Measurements from ENCODE around the gene C2CD5. TPM values are rescaled to one million over a fixed set of nuclear protein-coding genes. Genes with fewer than 3 reads are reported as not detected.

Gene C2CD5
- total and polyA plus RNA-seq, 8 donors = 34.4 to 98.3 (median 75.6) TPM

DNA sequence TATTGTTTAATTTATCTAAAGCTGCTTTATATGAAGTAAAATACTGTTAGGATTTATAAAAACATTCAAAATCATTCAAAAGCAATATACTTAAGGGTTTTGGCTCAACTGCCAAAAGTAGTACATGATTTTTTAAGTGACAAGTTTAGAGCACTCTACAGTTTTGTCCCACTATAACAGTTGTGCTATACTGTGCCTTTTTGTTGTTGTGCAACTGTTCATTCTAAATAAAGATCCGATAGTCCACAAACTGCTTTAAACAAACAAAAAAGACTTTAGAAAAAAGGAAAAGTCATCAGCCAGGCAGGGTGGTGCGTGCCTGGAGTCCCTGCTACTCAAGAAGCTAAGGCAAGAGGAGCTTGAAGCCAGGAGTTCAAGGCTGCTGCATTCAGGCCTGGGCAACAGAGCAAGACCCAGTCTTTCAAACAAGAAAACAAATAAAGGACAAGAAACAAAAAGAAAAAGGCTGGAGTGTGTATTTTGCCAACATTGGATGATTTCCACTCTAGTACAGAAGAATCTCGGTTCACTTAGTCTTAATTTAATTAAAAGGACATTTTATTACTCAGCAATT, 7.3 kb downstream of the C2CD5 start:
- H3K27ac ChIP-seq = no peak overlapping the region
- ATAC-seq (no peak), DNase-seq (peak in 1 of 4 donors; percentile 24)
- no peaks in the 10 kb centered on the region for H3K9me3 ChIP-seq
- peaks cover 0 to 56% of the 10 kb centered on the region in 2 donors for H3K4me1 ChIP-seq
- H3K4me3 ChIP-seq = no peak overlapping the region
- intact Hi-C loops (cut with DNase I) = no loop called here
- H3K27me3 ChIP-seq = no peaks in the 10 kb centered on the region
- peaks cover 0 to 20% of the 10 kb centered on the region in 2 donors for H3K36me3 ChIP-seq
- TF ChIP-seq, protein P1, sequence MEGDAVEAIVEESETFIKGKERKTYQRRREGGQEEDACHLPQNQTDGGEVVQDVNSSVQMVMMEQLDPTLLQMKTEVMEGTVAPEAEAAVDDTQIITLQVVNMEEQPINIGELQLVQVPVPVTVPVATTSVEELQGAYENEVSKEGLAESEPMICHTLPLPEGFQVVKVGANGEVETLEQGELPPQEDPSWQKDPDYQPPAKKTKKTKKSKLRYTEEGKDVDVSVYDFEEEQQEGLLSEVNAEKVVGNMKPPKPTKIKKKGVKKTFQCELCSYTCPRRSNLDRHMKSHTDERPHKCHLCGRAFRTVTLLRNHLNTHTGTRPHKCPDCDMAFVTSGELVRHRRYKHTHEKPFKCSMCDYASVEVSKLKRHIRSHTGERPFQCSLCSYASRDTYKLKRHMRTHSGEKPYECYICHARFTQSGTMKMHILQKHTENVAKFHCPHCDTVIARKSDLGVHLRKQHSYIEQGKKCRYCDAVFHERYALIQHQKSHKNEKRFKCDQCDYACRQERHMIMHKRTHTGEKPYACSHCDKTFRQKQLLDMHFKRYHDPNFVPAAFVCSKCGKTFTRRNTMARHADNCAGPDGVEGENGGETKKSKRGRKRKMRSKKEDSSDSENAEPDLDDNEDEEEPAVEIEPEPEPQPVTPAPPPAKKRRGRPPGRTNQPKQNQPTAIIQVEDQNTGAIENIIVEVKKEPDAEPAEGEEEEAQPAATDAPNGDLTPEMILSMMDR (IDR thresholded peaks at IDR 0.05) = no peak

DNA sequence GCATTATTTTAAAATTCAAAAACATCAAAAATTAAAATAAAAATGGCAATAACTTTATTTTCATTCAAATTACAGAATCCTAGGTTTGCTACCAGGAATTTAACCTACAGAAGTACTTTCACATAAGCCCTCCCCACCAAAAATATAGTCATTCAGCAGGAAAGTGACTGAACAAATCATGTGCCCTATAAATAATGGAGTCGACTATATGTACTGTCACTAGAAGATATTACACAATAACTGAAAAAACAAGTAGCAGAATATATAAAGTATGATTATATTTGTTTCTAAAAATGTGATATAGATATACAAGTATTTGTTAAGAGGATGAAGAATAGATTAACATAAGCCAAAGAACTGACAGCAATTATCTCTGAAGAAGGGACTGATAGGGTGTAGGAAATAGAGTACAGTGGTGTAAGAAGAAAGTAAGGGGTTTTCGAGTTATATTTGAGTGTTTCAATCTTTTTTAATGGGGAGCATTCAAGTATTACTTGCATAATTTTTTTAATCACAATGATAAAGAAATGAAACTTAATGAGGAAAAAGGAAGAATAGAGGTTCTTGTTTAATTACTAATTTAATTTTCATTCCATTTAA, 7.9 kb downstream of the C2CD5 start:
- intact Hi-C loops (cut with DNase I) = no loop called here
- H3K4me1 ChIP-seq = peaks cover 0 to 50% of the 10 kb centered on the region in 2 donors
- H3K27ac ChIP-seq = no peak overlapping the region
- H3K36me3 ChIP-seq = peaks cover 0 to 26% of the 10 kb centered on the region in 2 donors
- DNase-seq = peak in 1 of 4 donors; percentile 24
- H3K9me3 ChIP-seq = peaks cover 0 to under 1% of the 10 kb centered on the region in 2 donors
- TF ChIP-seq, protein P1 (IDR thresholded peaks at IDR 0.05) = no peak
- ATAC-seq = no peak
- H3K4me3 ChIP-seq = no peak overlapping the region
- no peaks in the 10 kb centered on the region for H3K27me3 ChIP-seq

DNA sequence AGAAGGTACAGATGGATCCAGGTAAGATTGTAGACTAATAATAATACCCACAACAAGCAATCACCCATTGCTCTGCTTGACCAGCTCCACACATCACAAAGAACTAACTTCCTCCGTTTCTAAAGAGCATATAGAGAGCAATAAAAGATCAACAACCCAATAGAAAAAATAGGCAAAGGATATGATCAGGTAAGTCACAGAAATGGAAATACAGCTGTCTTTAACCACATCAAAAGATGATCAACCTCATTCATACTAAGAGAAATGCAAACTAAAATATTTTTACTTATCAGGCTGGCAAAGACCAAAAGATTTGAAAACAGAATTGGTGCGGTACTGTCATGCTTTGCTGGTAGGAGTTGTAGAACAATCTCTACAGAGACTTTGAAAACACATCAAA, 8.9 kb downstream of the C2CD5 start:
- H3K9me3 ChIP-seq = peaks cover 0 to 4% of the 10 kb centered on the region in 2 donors
- DNase-seq = no peak
- no peak for ATAC-seq
- intact Hi-C loops (cut with DNase I) = no loop called here
- H3K27me3 ChIP-seq = no peaks in the 10 kb centered on the region
- TF ChIP-seq, protein P1 (IDR thresholded peaks at IDR 0.05) = no peak
- peaks cover 0 to 41% of the 10 kb centered on the region in 2 donors for H3K4me1 ChIP-seq
- H3K4me3 ChIP-seq = no peak overlapping the region
- peaks cover 0 to 31% of the 10 kb centered on the region in 2 donors for H3K36me3 ChIP-seq
- H3K27ac ChIP-seq = no peak overlapping the region

DNA sequence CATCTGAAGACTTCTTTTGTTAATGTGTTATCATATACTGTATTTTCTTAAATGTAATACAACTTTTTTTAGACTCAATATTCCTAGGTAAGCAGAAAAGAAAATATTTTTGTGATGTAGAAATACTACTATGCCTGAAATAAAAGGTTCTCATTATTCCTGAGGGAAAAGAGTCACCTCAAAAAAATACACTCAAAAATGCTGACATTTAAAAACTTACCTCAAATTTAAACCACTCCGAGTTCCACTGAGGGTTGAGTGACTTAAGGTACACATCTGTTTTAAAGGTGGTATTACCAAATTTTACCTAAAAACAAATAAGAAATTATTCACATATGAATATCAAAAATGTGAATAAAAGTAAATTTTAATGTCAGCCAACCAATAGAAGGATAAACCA, 9.3 kb downstream of the C2CD5 start:
- H3K27me3 ChIP-seq = no peaks in the 10 kb centered on the region
- DNase-seq (no peak), ATAC-seq (no peak)
- H3K9me3 ChIP-seq = peaks cover 0 to 4% of the 10 kb centered on the region in 2 donors
- peaks cover 0 to 36% of the 10 kb centered on the region in 2 donors for H3K4me1 ChIP-seq
- intact Hi-C loops (cut with DNase I) = no loop called here
- no peak overlapping the region for H3K27ac ChIP-seq
- no peak overlapping the region for H3K4me3 ChIP-seq
- H3K36me3 ChIP-seq = peaks cover 0 to 31% of the 10 kb centered on the region in 2 donors
- TF ChIP-seq, protein P1 (IDR thresholded peaks at IDR 0.05) = no peak

DNA sequence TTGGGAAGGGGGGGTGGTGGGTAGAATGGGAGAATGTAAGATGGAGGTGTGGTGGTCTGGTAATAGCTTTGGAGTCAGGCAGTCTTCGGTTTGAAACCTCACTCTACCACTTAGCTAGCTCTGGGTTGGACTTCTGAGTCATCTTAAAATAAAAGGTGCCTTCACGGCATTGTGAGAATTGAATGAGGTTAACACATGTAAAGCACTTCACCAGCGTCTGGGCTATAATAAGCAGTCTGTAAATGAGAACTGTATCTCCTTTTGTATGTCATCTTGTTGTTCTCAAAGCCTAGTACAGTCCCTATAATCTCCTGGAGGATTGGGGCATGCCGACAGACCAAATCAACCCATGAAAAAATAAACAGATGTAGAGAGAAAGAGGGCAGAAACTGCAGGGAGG, 11.2 kb downstream of the C2CD5 start:
- H3K9me3 ChIP-seq = peaks cover 0 to 4% of the 10 kb centered on the region in 2 donors
- DNase-seq (no peak), ATAC-seq (no peak)
- peaks cover 0 to 17% of the 10 kb centered on the region in 2 donors for H3K4me1 ChIP-seq
- TF ChIP-seq, protein P1 (IDR thresholded peaks at IDR 0.05) = no peak
- intact Hi-C loops (cut with DNase I) = no loop called here
- no peak overlapping the region for H3K27ac ChIP-seq
- peaks cover 0 to 33% of the 10 kb centered on the region in 2 donors for H3K36me3 ChIP-seq
- no peaks in the 10 kb centered on the region for H3K27me3 ChIP-seq
- no peak overlapping the region for H3K4me3 ChIP-seq
